Measurements from ENCODE around the gene SLC35F1. TPM values are rescaled to one million over a fixed set of nuclear protein-coding genes. Genes with fewer than 3 reads are reported as not detected.

Gene SLC35F1
- total RNA-seq, 5 donors from 2014 or later (not counting 1 experiment from before 2014, with no cell fraction given), result not detected

DNA sequence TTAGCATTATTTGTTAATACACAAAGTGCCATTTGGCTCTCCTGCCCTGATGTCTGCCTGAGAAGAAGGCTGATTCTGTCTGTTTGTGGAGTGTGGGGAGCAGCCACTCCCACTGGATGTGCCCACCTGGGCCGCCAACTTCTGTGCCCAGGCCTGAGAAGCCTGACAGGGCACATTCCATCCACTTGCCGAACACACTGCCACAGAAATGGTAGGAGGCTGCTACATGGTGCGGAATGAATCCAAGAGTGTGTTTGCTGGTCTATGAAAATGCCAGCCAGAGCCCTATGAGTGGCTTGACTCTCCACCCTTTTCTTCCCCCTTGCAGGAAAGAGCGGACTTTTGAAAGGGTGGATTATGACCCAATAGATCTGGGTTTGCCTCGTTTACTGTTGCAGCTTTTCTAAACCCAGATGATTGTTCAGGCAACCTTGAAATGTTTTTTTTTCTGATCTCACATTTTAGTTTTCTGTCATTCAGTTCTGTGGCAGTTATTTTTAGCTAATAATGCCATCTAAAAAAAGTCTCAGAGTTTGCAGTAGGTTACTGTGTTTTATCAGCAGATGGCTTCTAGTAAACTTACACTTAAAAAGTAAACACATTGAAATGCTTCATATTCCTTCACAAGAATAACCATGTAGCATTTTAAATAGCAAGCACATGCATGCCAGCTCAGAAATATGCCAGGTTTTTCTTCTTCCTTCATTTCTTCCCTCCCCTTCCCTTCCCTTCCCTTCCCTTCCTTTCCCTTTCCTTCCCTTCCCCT, 196.5 kb downstream of the SLC35F1 start:
- H3K27me3 Mint-ChIP-seq, result peaks cover 1 to 8% of the 10 kb centered on the region in 2 donors
- POLR2A ChIA-PET, result interaction anchor here in 1 of 2 donors (0.7 kb wide), 1 partner anchor 74 kb away, joined by 3 read pairs; no protein-coding TSS in a partner anchor
- no peaks in the 10 kb centered on the region for H3K4me1 ChIP-seq (ENCODE audit: control insufficient read depth in 1 of 2, extremely low read depth in 1 of 2, insufficient read depth in 2 of 2, low read length in 2 of 2)

GRCh38 chr6:118122161-118122725, 215.2 kb downstream of the SLC35F1 start:
- Histone ChIP-seq H3K27ac (ENCODE audit: low read length) (no peak overlapping the region), H3K27me3 (replicated peaks in 1 of 2; ENCODE audit: control insufficient read depth in 2 of 2, extremely low read depth in 1 of 2, insufficient read depth in 2 of 2, low read length in 1 of 2) (no peaks in the 10 kb centered on the region), H3K36me3 (ENCODE audit: control insufficient read depth in 2 of 2, extremely low read depth in 1 of 2, insufficient read depth in 1 of 2, low read length in 1 of 2) (no peaks in the 10 kb centered on the region), H3K9me3 (no peaks in the 10 kb centered on the region), H3K4me3 (ENCODE audit: control insufficient read depth in 1 of 2, extremely low read depth in 1 of 2, low read length in 1 of 2) (no peak overlapping the region), H3K4me1 (ENCODE audit: control insufficient read depth in 1 of 2, extremely low read depth in 1 of 2, insufficient read depth in 2 of 2, low read length in 2 of 2) (no peaks in the 10 kb centered on the region)
- Mint-ChIP-seq H3K27me3 (peaks cover 0 to 3% of the 10 kb centered on the region in 2 donors), H3K36me3 (no peaks in the 10 kb centered on the region), H3K27ac (no peak overlapping the region), H3K4me1 (no peaks in the 10 kb centered on the region), H3K9me3 (no peaks in the 10 kb centered on the region), H3K4me3 (no peak overlapping the region)
- ChIA-PET POLR2A (interaction anchor here in 1 of 2 donors (0.7 kb wide), 1 partner anchor 102 kb away, joined by 4 read pairs; no protein-coding TSS in a partner anchor), CTCF (no interaction called here)
- ATAC-seq (replicated peaks in 1 of 4) (no peak), DNase-seq (no peak)
- WGBS (ENCODE audit: insufficient coverage), result 0% methylated on average over 1 of the region's 3 CpGs

More for the DNA sequence above, 196.5 kb downstream of the SLC35F1 start:
- Histone ChIP-seq H3K4me3 (ENCODE audit: control insufficient read depth in 1 of 2, extremely low read depth in 1 of 2, low read length in 1 of 2) (no peak overlapping the region), H3K27me3 (replicated peaks in 1 of 2; ENCODE audit: control insufficient read depth in 2 of 2, extremely low read depth in 1 of 2, insufficient read depth in 2 of 2, low read length in 1 of 2) (peaks cover 0 to 2% of the 10 kb centered on the region in 2 experiments), H3K9me3 (no peaks in the 10 kb centered on the region), H3K27ac (ENCODE audit: low read length) (no peak overlapping the region), H3K36me3 (ENCODE audit: control insufficient read depth in 2 of 2, extremely low read depth in 1 of 2, insufficient read depth in 1 of 2, low read length in 1 of 2) (no peaks in the 10 kb centered on the region)
- WGBS (ENCODE audit: insufficient coverage), result 83% methylated on average over 1 of the region's 5 CpGs
- no peaks in the 10 kb centered on the region for H3K36me3 Mint-ChIP-seq
- no peak overlapping the region for H3K27ac Mint-ChIP-seq
- H3K9me3 Mint-ChIP-seq, result no peaks in the 10 kb centered on the region
- H3K4me3 Mint-ChIP-seq, result no peak overlapping the region
- DNase-seq (no peak), ATAC-seq (replicated peaks in 1 of 4) (no peak)
- CTCF ChIA-PET, result no interaction called here
- no peaks in the 10 kb centered on the region for H3K4me1 Mint-ChIP-seq

- Histone ChIP-seq H3K4me1 (ENCODE audit: control insufficient read depth in 1 of 2, extremely low read depth in 1 of 2, insufficient read depth in 2 of 2, low read length in 2 of 2) (no peaks in the 10 kb centered on the region), H3K27ac (ENCODE audit: low read length) (no peak overlapping the region), H3K27me3 (replicated peaks in 1 of 2; ENCODE audit: control insufficient read depth in 2 of 2, extremely low read depth in 1 of 2, insufficient read depth in 2 of 2, low read length in 1 of 2) (no peaks in the 10 kb centered on the region), H3K9me3 (no peaks in the 10 kb centered on the region), H3K4me3 (ENCODE audit: control insufficient read depth in 1 of 2, extremely low read depth in 1 of 2, low read length in 1 of 2) (no peak overlapping the region), H3K36me3 (ENCODE audit: control insufficient read depth in 2 of 2, extremely low read depth in 1 of 2, insufficient read depth in 1 of 2, low read length in 1 of 2) (no peaks in the 10 kb centered on the region)
- ChIA-PET CTCF (no interaction called here), POLR2A (no interaction called here)
- no peak for DNase-seq
- no peak overlapping the region for H3K27ac Mint-ChIP-seq
- WGBS (ENCODE audit: insufficient coverage), result no CpG with 5 or more reads among the region's 1 CpG
- H3K4me1 Mint-ChIP-seq, result no peaks in the 10 kb centered on the region
- peaks cover 0 to 3% of the 10 kb centered on the region in 2 donors for H3K27me3 Mint-ChIP-seq
- H3K36me3 Mint-ChIP-seq, result no peaks in the 10 kb centered on the region
- no peak for ATAC-seq (replicated peaks in 1 of 4)
- H3K9me3 Mint-ChIP-seq, result no peaks in the 10 kb centered on the region
- H3K4me3 Mint-ChIP-seq, result no peak overlapping the region
These were observed 215.7 kb downstream of the SLC35F1 start for GRCh38 chr6:118122801-118123200.

DNA sequence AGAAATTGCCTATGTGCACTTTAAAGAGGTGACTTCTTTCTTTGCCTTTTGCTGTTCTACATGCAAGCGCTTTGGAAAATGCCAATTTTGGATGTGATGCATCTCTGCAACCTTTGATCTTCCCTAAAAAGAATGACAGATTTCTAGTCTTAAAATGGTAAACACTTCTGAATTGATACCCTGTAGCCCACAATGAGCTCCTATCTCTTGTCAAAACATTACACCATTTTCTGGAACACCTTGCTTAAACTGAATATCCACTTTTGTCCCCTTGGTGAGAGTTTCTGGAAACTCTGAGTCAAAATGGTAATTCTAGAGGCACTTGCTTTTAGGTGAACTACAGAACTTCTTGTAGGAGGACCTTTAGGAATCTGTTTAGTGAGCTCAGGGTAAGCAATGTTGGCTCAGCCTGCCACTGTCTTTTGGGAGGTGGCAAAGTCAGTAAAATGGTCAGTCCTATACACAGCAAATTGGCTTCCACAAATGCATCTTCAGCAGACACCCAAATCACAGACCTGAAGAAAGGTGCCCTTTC, 216.5 kb downstream of the SLC35F1 start:
- Histone ChIP-seq H3K27ac (ENCODE audit: low read length) (no peak overlapping the region), H3K4me1 (ENCODE audit: control insufficient read depth in 1 of 2, extremely low read depth in 1 of 2, insufficient read depth in 2 of 2, low read length in 2 of 2) (no peaks in the 10 kb centered on the region), H3K4me3 (ENCODE audit: control insufficient read depth in 1 of 2, extremely low read depth in 1 of 2, low read length in 1 of 2) (no peak overlapping the region), H3K36me3 (ENCODE audit: control insufficient read depth in 2 of 2, extremely low read depth in 1 of 2, insufficient read depth in 1 of 2, low read length in 1 of 2) (no peaks in the 10 kb centered on the region), H3K9me3 (no peaks in the 10 kb centered on the region), H3K27me3 (replicated peaks in 1 of 2; ENCODE audit: control insufficient read depth in 2 of 2, extremely low read depth in 1 of 2, insufficient read depth in 2 of 2, low read length in 1 of 2) (no peaks in the 10 kb centered on the region)
- Mint-ChIP-seq H3K36me3 (no peaks in the 10 kb centered on the region), H3K4me1 (no peaks in the 10 kb centered on the region), H3K9me3 (no peaks in the 10 kb centered on the region), H3K27ac (no peak overlapping the region), H3K27me3 (peaks cover 0 to 3% of the 10 kb centered on the region in 2 donors), H3K4me3 (no peak overlapping the region)
- CTCF ChIA-PET, result no interaction called here
- POLR2A ChIA-PET, result no interaction called here
- WGBS (ENCODE audit: insufficient coverage), result no CpG with 5 or more reads among the region's 1 CpG
- no peak for ATAC-seq (replicated peaks in 1 of 4)
- no peak for DNase-seq

DNA sequence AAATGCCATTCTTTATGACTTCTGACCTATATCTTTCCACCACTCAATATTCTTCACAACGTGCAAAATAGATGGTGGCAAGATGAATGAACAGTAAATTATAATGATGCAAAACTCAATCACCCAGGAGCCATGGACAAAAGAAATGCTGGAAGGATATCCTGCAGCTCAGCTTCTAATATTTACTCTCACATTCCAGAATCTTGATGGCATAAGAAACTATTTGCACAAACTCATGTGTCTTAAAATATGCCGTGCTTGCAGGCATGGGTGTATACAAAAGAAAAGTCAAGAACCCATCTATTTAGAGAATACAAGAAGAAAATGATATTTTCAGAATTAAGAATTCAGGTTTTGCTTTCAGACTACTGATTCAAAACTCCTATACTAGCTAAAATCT, 217.8 kb downstream of the SLC35F1 start:
- CTCF ChIA-PET, result no interaction called here
- no peaks in the 10 kb centered on the region for H3K36me3 ChIP-seq (ENCODE audit: control insufficient read depth in 2 of 2, extremely low read depth in 1 of 2, insufficient read depth in 1 of 2, low read length in 1 of 2)
- no peak overlapping the region for H3K27ac ChIP-seq (ENCODE audit: low read length)
- H3K27me3 Mint-ChIP-seq, result peaks cover 0 to 3% of the 10 kb centered on the region in 2 donors
- no peak overlapping the region for H3K27ac Mint-ChIP-seq
- ATAC-seq (replicated peaks in 1 of 4) (no peak), DNase-seq (no peak)
- no peak overlapping the region for H3K4me3 ChIP-seq (ENCODE audit: control insufficient read depth in 1 of 2, extremely low read depth in 1 of 2, low read length in 1 of 2)
- peaks cover 0 to 6% (median 0%) of the 10 kb centered on the region in 3 donors for H3K9me3 Mint-ChIP-seq
- H3K36me3 Mint-ChIP-seq, result no peaks in the 10 kb centered on the region
- no CpG with 5 or more reads among the region's 2 CpGs for WGBS (ENCODE audit: insufficient coverage)
- POLR2A ChIA-PET, result no interaction called here
- no peaks in the 10 kb centered on the region for H3K27me3 ChIP-seq (replicated peaks in 1 of 2; ENCODE audit: control insufficient read depth in 2 of 2, extremely low read depth in 1 of 2, insufficient read depth in 2 of 2, low read length in 1 of 2)
- no peak overlapping the region for H3K4me3 Mint-ChIP-seq
- no peaks in the 10 kb centered on the region for H3K4me1 ChIP-seq (ENCODE audit: control insufficient read depth in 1 of 2, extremely low read depth in 1 of 2, insufficient read depth in 2 of 2, low read length in 2 of 2)
- H3K9me3 ChIP-seq, result no peaks in the 10 kb centered on the region
- no peaks in the 10 kb centered on the region for H3K4me1 Mint-ChIP-seq

DNA sequence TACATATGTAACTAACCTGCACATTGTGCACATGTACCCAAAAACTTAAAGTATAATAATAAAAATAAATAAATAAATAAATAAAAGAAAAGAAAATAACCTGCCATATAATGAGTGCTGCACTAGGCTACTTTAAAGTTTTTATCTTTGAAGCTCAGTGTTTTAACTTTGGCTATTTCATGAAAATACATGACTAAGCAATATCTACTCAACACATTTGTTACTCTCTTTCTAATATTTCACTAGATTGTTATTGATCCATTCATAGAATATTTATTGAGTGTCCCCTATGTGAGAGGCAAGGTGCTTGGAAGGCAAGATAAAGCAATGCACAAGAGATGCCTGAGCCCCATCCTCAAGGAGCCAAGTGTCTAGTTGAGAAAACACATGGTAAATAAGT, 221.7 kb downstream of the SLC35F1 start:
- H3K27ac ChIP-seq (ENCODE audit: low read length), result no peak overlapping the region
- no peak overlapping the region for H3K27ac Mint-ChIP-seq
- H3K36me3 ChIP-seq (ENCODE audit: control insufficient read depth in 2 of 2, extremely low read depth in 1 of 2, insufficient read depth in 1 of 2, low read length in 1 of 2), result no peaks in the 10 kb centered on the region
- ATAC-seq (replicated peaks in 1 of 4) (no peak), DNase-seq (no peak)
- H3K9me3 ChIP-seq, result no peaks in the 10 kb centered on the region
- H3K4me1 ChIP-seq (ENCODE audit: control insufficient read depth in 1 of 2, extremely low read depth in 1 of 2, insufficient read depth in 2 of 2, low read length in 2 of 2), result no peaks in the 10 kb centered on the region
- no peaks in the 10 kb centered on the region for H3K4me1 Mint-ChIP-seq
- ChIA-PET CTCF (no interaction called here), POLR2A (no interaction called here)
- no peaks in the 10 kb centered on the region for H3K36me3 Mint-ChIP-seq
- H3K27me3 Mint-ChIP-seq, result peaks cover 0 to 3% of the 10 kb centered on the region in 2 donors
- no peaks in the 10 kb centered on the region for H3K27me3 ChIP-seq (replicated peaks in 1 of 2; ENCODE audit: control insufficient read depth in 2 of 2, extremely low read depth in 1 of 2, insufficient read depth in 2 of 2, low read length in 1 of 2)
- no peak overlapping the region for H3K4me3 Mint-ChIP-seq
- H3K9me3 Mint-ChIP-seq, result peaks cover 0 to 6% (median 0%) of the 10 kb centered on the region in 3 donors
- H3K4me3 ChIP-seq (ENCODE audit: control insufficient read depth in 1 of 2, extremely low read depth in 1 of 2, low read length in 1 of 2), result no peak overlapping the region
